B cell (primary cell): ENCODE results near the gene STYXL1.

ENCODE experiments used
- CTCF ChIP-seq: fragments of 200-600 bp; IDR thresholded peaks from one replicate; pipeline ENCODE4 v1.8.0; 2022; ENCODE audit warnings: antibody characterized with exemption, mild to moderate bottlenecking
- EZH2 ChIP-seq: IDR thresholded peaks from 2 replicates; pipeline ENCODE4 v1.6.1; 2012; ENCODE audit warnings: borderline replicate concordance, low read depth, mild to moderate bottlenecking, moderate library complexity, low read length; ENCODE audit not compliant: insufficient read depth, poor library complexity, severe bottlenecking

- no peak for TF ChIP-seq CTCF
- TF ChIP-seq EZH2: no peak
These were observed 56.2 kb downstream of the STYXL1 start for GRCh38 chr7:75991531-75992082.
